Activated CD8-positive, alpha-beta T cell treated with anti-CD3 and anti-CD28 coated beads for 36 hours (primary cell): Measurements from ENCODE around the gene HPCAL1. TPM values are rescaled to one million over a fixed set of nuclear protein-coding genes. Genes with fewer than 3 reads are reported as not detected.

Experiments used
- ATAC-seq: fragments of 200-7000 bp; cut with Tn5 transposase; one replicate; pipeline ENCODE4 v1.10.0; 2021; ENCODE audit warnings: mild to moderate bottlenecking, moderate library complexity
- CTCF ChIA-PET: fragments of 350-600 bp; sonication (Branson Sonifier 250); formaldehyde crosslinking; loops from one replicate; lab custom pipeline; 2021; ENCODE audit warnings: antibody characterized with exemption; lab: Charles Lee
- POLR2A ChIA-PET: fragments of 350-600 bp; sonication (Branson Sonifier 250); formaldehyde crosslinking; loops from one replicate; lab custom pipeline; 2021; ENCODE audit warnings: antibody characterized with exemption; lab: Charles Lee
- DNase-seq: peaks from one replicate; pipeline ENCODE4 v3.0.0-alpha.2; 2020
- H3K27ac Mint-ChIP-seq: one replicate; pipeline ENCODE4 v1.8.0; 2021; ENCODE audit warnings: mild to moderate bottlenecking, mixed read lengths
- H3K27me3 Mint-ChIP-seq: one replicate; pipeline ENCODE4 v1.8.0; 2021; ENCODE audit warnings: mixed read lengths
- H3K36me3 Mint-ChIP-seq: one replicate; pipeline ENCODE4 v1.8.0; 2021; ENCODE audit warnings: low read depth, mixed read lengths
- H3K4me1 Mint-ChIP-seq: one replicate; pipeline ENCODE4 v1.8.0; 2021; ENCODE audit warnings: low read depth, mixed read lengths
- H3K4me3 Mint-ChIP-seq: one replicate; pipeline ENCODE4 v1.8.0; 2021; ENCODE audit warnings: mild to moderate bottlenecking, moderate library complexity, mixed read lengths
- H3K9me3 Mint-ChIP-seq: one replicate; pipeline ENCODE4 v1.8.0; 2021; ENCODE audit warnings: mixed read lengths
- intact Hi-C: fragments of 100-400 bp; cut with micrococcal nuclease; formaldehyde crosslinking; loops from one replicate; pipeline ENCODE4 v1.10.0; 2022
- total RNA-seq, 2 experiments: library from RNA; stranded (reverse); gene quantifications; one replicate each; pipeline ENCODE4 v1.2.3, GENCODE V29; 2021
- TF ChIP-seq, protein P1 (sequence below): fragments of 200-600 bp; IDR thresholded peaks from one replicate; pipeline ENCODE4 v1.8.0; 2022; ENCODE audit warnings: antibody characterized with exemption, mild to moderate bottlenecking

HPCAL1 gene
- total RNA-seq, 2 experiments from 2014 or later, result 166 to 170 TPM

DNA sequence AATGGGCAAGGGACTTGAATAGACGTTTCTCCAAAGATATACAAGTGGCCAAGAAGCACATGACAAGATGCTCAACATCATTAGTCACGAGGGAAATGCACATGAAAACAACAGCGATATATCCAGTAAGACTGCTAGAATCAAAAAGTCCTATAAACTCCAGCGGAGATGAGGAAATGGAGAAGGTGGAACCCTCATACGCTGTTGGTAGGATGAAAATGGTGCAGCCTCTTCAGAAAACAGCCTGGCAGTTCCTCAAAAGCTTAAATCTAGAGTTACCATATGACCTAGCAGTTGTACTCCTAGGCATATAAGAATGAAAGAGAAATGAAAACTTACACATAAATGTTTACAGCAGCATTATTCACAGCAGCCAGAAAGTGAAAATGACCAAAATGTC lies 48.1 kb downstream of the HPCAL1 start:
- ChIA-PET CTCF (no interaction called here), POLR2A (no interaction called here)
- Mint-ChIP-seq H3K36me3 (peaks cover 29% of the 10 kb centered on the region), H3K4me1 (peaks cover 63% of the 10 kb centered on the region), H3K27ac (peak overlapping the region; percentile 56), H3K4me3 (no peak overlapping the region), H3K9me3 (no peaks in the 10 kb centered on the region), H3K27me3 (no peaks in the 10 kb centered on the region)
- ATAC-seq (no peak), DNase-seq (no peak)
- intact Hi-C loops, result no loop called here
- TF ChIP-seq, protein P1, sequence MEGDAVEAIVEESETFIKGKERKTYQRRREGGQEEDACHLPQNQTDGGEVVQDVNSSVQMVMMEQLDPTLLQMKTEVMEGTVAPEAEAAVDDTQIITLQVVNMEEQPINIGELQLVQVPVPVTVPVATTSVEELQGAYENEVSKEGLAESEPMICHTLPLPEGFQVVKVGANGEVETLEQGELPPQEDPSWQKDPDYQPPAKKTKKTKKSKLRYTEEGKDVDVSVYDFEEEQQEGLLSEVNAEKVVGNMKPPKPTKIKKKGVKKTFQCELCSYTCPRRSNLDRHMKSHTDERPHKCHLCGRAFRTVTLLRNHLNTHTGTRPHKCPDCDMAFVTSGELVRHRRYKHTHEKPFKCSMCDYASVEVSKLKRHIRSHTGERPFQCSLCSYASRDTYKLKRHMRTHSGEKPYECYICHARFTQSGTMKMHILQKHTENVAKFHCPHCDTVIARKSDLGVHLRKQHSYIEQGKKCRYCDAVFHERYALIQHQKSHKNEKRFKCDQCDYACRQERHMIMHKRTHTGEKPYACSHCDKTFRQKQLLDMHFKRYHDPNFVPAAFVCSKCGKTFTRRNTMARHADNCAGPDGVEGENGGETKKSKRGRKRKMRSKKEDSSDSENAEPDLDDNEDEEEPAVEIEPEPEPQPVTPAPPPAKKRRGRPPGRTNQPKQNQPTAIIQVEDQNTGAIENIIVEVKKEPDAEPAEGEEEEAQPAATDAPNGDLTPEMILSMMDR, result no peak

DNA sequence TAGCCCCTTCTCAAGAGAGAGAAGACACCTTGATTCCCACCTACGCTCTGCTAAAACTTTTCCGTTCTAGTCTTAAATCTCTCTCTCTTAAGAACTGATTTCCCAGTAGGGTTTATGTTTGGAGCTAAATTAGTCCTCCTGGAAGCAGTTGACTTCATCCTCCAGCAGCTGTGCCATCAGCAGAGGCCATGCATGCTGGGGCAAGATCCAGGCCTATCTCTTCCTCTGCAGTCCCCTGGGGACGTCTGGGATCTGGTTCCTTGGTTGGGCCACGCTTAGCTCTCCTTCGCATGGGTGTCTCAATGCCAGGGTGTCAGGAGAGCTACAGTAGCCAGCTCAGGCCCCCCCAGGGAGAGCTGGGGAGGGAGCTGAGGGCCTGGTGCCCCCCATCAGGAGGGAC lies 49.7 kb downstream of the HPCAL1 start:
- Mint-ChIP-seq H3K36me3 (peaks cover 32% of the 10 kb centered on the region), H3K4me1 (peaks cover 63% of the 10 kb centered on the region), H3K9me3 (no peaks in the 10 kb centered on the region), H3K27me3 (no peaks in the 10 kb centered on the region), H3K4me3 (no peak overlapping the region), H3K27ac (peak overlapping the region; percentile 72)
- TF ChIP-seq, protein P1, result no peak
- intact Hi-C loops, result no loop called here
- ChIA-PET CTCF (interaction anchor here (0.9 to 1.4 kb wide), 4 partner anchors 22 to 280 kb away, joined by 3 to 5 read pairs (median 4); no protein-coding TSS in a partner anchor), POLR2A (interaction anchor here (1.2 to 2.5 kb wide), 2 partner anchors 10 to 53 kb away, joined by 3 to 10 read pairs; no protein-coding TSS in a partner anchor)
- DNase-seq (no peak), ATAC-seq (no peak)

DNA sequence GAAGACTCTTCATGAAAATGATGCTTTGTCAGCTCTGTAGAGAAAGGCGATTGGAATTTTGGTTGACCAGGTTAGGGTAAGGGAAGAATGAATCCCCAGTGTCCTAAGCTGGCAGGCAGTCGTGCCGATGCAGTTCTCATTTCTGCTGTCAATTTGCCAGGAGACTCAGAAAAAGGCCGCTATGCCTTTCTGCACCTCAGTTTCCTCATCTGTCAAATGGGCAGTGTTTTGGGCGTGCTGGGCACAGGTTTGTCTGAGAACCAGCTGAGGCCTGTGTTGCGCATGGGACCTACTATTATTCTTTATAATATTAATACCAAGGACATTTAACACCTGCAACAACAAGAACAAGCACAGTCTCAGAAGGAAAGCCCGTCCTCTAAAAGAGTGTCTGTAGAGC lies 50.3 kb downstream of the HPCAL1 start:
- Mint-ChIP-seq H3K27me3 (no peaks in the 10 kb centered on the region), H3K4me1 (peaks cover 59% of the 10 kb centered on the region)
- POLR2A ChIA-PET, result interaction anchor here (1.2 to 2.5 kb wide), 2 partner anchors 10 to 52 kb away, joined by 3 to 10 read pairs; no protein-coding TSS in a partner anchor

DNA sequence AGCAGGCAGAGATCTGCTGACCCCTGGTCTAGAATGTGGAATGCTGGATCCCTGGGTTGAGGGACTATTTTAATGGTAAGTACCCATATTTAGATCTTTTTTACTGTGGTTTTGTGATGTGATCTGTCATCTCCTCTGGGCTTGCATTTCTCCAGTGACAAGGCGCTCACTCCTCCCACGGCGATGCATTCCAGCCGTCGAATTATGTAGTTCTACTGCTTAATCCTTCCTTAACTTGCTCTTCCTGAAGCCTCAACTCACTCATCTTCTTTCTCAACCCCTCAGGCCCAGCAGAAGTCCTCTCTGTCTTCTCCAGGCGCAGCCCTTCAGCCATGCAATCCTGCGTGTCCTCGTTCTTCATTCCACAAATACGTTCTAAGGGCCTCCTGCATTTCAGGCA lies 51.2 kb downstream of the HPCAL1 start:
- H3K4me3 Mint-ChIP-seq, result no peak overlapping the region
- no peaks in the 10 kb centered on the region for H3K9me3 Mint-ChIP-seq
- ChIA-PET CTCF (interaction anchor here (1.4 kb wide), 1 partner anchor 282 kb away, joined by 3 read pairs; no protein-coding TSS in a partner anchor), POLR2A (interaction anchor here (2.5 kb wide), 1 partner anchor 9 kb away, joined by 10 read pairs; no protein-coding TSS in a partner anchor)
- H3K36me3 Mint-ChIP-seq, result peaks cover 34% of the 10 kb centered on the region
- no peaks in the 10 kb centered on the region for H3K27me3 Mint-ChIP-seq
- no peak overlapping the region for H3K27ac Mint-ChIP-seq
- TF ChIP-seq, protein P1, result no peak
- H3K4me1 Mint-ChIP-seq, result peaks cover 56% of the 10 kb centered on the region
- intact Hi-C loops, result no loop called here
- no peak for ATAC-seq
- DNase-seq, result no peak

More for the DNA sequence above, 50.3 kb downstream of the HPCAL1 start:
- CTCF ChIA-PET, result interaction anchor here (0.9 to 1.4 kb wide), 4 partner anchors 23 to 281 kb away, joined by 3 to 5 read pairs (median 4); no protein-coding TSS in a partner anchor
- Mint-ChIP-seq H3K36me3 (peaks cover 33% of the 10 kb centered on the region), H3K4me3 (no peak overlapping the region), H3K27ac (peak overlapping the region; percentile 72), H3K9me3 (no peaks in the 10 kb centered on the region)
- TF ChIP-seq, protein P1, result no peak
- no peak for DNase-seq
- intact Hi-C loops, result no loop called here
- no peak for ATAC-seq

DNA sequence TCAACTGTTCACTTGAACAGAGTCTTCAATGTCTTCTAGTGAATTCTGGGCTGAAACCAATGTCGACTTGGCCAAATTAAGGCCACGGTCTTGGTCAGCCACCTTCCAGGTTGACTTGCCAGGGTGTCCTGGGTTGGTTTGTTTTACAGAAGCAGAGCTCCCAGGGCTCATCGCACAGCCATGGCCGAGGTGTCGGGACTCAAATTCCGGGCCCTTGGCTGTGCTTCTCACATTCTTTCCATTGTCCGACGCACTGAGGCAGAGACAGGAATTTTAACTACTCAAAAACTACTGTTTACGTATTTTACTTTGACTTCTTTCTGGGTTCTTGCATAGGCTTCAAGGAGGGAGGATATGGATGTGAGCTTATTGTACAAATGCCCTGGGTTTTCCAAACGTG lies 51.7 kb downstream of the HPCAL1 start:
- CTCF ChIA-PET, result no interaction called here
- intact Hi-C loops, result no loop called here
- no peak for ATAC-seq
- peaks cover 31% of the 10 kb centered on the region for H3K36me3 Mint-ChIP-seq
- H3K4me3 Mint-ChIP-seq, result no peak overlapping the region
- no peak for DNase-seq
- H3K9me3 Mint-ChIP-seq, result no peaks in the 10 kb centered on the region
- peak overlapping the region; percentile 24 for H3K27ac Mint-ChIP-seq
- H3K4me1 Mint-ChIP-seq, result peaks cover 53% of the 10 kb centered on the region
- H3K27me3 Mint-ChIP-seq, result no peaks in the 10 kb centered on the region
- POLR2A ChIA-PET, result interaction anchor here (2.5 kb wide), 1 partner anchor 8 kb away, joined by 10 read pairs; no protein-coding TSS in a partner anchor
- TF ChIP-seq, protein P1, result no peak
